ENCODE results near the gene ATP8A1. TPM values are rescaled to one million over a fixed set of nuclear protein-coding genes. Genes with fewer than 3 reads are reported as not detected.

Gene ATP8A1
- polyA plus RNA-seq, 1 donor, result 4.6 TPM

GRCh38 chr4:42360256-42360669 is 296.6 kb downstream of the ATP8A1 start:
- no peak for DNase-seq

- DNase-seq, result no peak
Observed at GRCh38 chr4:42359711-42360110, 297.2 kb downstream of the ATP8A1 start.

Other genes starting within 250 kb of the ATP8A1 start
- not detected for gene GRXCR1, start 235.6 kb upstream of the ATP8A1 start, polyA plus RNA-seq (ENCODE audit: insufficient read length)